Activated gamma-delta T cell treated with Interleukin-2 at 50 U/mL for 16 hours (primary cell): ENCODE measurements around the gene BTN3A1.
A peak's percentile ranks its signal among the peaks of the same experiment; 100 is the strongest.

Source experiments
- DNase-seq: peaks from one replicate; pipeline ENCODE4 v3.0.0-alpha.2; 2020

Gene BTN3A1

GRCh38 chr6:26380256-26380655 lies 21.8 kb upstream of the BTN3A1 start:
- no peak for DNase-seq

DNA sequence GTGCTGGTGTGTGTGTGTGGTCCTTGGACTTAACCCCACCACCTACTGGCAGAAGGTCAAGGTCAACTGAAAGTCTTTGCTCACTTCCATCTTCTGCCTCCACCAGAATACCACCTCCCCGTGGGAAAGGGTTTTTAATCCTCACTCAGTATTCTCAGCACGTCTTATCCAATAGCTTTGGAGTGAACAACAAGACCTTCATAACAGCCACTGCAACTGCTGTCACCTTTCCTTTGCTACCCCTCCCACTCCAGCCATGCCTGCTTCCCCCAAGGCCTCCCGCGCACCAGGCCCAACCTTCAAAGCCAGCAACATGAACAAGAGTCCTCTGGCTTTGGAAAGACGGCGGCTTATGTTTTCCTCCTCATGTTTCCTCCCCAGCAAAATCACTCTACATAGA lies 20.0 kb upstream of the BTN3A1 start:
- DNase-seq: no peak

DNA sequence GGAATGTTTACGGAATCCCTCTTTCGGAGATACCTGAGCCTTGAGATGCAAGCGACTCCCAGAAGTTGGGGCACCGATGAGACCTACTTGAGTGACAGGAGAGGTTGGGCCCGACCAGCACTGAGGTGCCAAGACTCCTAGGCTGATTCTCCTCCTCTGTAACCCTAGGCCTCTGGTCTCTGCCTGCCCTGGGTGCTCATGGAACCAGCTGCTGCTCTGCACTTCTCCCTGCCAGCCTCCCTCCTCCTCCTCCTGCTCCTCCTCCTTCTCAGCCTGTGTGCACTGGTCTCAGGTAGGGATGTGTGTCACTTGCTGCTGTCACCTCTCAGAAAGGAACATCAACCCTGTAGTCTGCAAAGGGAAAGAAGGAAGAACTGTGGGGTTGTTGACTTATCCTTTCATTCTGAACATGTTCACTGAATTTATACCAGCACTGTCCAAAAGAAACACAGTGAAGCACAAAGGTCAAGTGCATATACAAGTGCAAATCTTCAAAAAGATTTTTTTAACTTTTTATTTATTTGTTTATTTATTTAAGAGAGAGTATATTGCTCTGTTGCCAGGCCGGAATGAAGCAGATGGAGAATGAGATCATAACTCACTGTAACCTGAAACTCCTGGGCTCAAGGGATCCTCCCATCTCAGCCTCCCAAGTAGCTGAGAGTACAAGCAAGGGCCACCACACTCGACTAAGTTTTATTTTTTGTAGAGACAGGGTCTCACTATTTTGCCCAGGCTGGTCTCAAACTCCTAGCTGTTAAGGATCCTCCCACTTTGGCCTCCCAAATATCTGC lies 18.3 kb upstream of the BTN3A1 start:
- DNase-seq: peak; percentile 12

DNA sequence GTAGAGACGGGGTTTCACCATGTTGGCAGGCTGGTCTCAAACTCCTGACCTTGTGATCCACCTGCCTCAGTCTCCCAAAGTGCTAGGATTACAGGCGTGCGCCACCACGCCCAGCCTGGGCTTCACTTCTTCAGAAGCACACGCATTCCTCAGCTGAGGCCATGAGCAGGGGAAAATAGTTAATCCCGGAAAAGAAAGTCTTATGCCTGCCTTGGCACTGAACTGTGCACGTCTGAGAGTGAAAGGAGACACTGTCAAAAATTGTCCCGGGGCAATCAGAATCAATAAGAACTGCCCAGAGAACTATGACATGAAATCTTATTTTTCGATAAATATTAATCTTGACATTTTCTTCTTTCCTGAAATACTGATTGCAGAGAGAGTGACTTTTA lies 16.3 kb upstream of the BTN3A1 start:
- no peak for DNase-seq

DNA sequence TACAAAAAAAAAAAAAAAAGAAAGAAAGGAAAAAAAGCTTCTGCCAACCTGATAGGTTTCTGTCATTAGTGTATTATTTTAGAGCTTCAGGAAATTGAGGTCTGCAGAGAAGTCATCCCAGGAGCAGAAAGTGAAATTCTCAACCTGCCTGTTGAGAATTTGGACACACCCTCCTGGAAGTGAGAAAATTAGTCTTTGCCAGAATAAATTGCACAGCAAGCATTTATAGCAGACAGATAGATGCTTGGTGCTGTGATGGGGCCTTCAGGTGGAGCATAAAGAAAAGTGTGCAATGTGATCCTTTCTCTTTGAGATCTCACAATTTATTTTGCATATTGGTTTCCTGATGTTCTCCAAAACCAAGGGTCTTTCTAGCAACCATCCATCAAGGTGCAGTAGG lies 14.5 kb upstream of the BTN3A1 start:
- DNase-seq: no peak

DNA sequence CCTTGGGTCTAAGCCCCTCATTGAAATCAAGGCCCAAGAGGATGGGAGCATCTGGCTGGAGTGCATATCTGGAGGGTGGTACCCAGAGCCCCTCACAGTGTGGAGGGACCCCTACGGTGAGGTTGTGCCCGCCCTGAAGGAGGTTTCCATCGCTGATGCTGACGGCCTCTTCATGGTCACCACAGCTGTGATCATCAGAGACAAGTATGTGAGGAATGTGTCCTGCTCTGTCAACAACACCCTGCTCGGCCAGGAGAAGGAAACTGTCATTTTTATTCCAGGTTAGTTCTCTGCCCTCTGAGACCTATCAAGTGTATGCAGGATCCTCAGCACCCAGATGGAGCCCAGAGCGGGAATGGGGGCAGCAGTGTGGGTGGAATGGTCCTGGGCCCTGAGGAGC lies 14.1 kb upstream of the BTN3A1 start:
- no peak for DNase-seq

DNA sequence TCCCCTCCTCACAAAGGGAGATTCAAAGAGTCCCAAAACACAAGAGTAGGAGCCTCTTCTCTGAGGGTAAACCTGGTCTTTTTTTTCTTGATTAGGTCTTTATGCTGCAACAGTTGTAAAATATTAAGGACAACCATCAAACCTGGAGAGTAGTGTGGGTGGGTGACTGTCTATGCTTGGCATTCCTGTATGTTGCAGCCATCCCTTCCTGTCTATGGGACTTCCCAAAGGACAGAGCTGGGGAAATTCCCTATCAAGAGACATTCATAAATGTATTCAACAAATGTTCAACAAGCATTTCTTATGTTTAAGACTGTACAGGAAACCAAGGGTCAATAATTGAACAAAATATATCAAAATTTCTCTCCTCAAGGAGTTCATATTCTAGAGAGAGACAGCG lies 13.6 kb upstream of the BTN3A1 start:
- no peak for DNase-seq

DNA sequence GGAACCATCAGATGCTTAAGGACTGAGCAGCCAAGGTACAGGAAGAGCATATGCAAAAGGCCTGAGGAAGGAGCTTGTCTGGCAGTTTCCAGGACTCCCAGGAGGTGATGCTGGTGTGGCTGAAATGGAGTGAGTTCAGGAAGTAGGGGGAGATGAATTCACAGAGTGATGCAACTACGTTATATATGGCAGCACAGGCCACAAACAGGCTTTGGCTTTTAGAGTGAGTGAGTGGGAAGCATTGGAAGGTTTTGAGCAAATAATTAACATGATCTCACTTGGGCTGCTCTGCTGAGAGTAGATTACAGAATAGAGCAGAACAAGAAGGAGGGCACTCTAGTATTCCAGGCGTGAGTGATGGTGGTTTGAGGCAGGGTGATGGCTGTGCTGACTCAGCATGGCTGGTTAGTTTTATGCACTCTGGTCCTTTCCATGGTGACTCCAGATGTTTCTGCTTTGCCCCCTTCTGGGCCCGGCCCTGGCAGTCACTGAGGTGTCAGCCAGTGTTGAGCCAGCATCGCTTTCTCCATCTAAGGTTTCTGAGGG lies 12.7 kb upstream of the BTN3A1 start:
- DNase-seq: no peak

- no peak for DNase-seq
Observed at GRCh38 chr6:26390531-26390930, 11.5 kb upstream of the BTN3A1 start.

GRCh38 chr6:26392932-26393636 lies 9.0 kb upstream of the BTN3A1 start:
- DNase-seq: no peak

DNA sequence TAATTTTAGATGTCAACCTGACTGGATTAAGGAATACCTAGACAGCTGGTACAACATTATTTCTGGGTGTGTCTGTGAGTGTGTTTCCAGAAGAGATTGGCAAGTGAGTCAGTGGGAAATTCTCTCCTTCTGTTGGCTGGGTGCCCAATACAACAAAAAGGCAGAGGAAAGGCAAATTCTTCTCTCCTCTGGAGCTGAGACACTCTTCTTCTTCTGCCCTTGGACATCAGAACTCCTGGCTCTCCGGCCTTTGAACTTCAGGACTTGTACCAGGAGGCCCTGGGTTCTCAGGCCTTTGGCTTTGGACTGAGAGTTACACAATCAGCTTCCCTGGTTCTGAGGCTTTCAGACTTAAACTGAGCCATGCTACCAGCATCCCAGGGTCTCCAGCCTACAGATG lies 7.8 kb upstream of the BTN3A1 start:
- no peak for DNase-seq

- no peak for DNase-seq
Observed at GRCh38 chr6:26398555-26398954, 3.5 kb upstream of the BTN3A1 start.

GRCh38 chr6:26400626-26401025 lies 1.4 kb upstream of the BTN3A1 start:
- DNase-seq: no peak

DNA sequence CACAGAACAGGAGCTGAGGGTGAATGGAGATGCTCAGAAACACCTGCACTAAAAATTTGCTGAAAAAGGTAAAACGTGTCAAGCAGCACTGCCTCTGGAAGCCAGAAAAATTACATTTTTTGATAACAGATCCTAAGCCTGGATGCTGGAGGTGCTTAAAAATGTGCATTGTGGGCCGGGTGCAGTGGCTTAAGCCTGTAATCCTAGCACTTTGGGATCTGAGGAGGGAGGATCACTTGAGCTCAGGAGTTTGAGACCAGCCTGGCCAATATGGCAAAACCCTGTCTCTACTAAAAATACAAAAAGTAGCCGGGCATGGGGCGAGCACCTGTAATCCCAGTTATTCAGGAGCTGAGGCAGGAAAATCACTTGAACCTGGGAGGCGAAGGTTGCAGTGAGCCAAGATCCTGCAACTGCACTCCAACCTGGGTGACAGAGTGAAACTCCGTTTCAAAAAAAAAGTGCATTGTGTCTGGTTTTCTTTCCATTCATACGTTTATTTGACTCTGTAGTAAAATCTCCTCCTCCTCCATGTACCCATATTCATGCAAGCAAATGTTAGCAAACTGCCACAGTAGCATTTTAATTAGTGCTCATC lies 587 bp upstream of the BTN3A1 start:
- DNase-seq: no peak

- no peak for DNase-seq
Observed at GRCh38 chr6:26403893-26404292, 1.8 kb downstream of the BTN3A1 start.

- DNase-seq: no peak
Observed at GRCh38 chr6:26404546-26404945, 2.5 kb downstream of the BTN3A1 start.

DNA sequence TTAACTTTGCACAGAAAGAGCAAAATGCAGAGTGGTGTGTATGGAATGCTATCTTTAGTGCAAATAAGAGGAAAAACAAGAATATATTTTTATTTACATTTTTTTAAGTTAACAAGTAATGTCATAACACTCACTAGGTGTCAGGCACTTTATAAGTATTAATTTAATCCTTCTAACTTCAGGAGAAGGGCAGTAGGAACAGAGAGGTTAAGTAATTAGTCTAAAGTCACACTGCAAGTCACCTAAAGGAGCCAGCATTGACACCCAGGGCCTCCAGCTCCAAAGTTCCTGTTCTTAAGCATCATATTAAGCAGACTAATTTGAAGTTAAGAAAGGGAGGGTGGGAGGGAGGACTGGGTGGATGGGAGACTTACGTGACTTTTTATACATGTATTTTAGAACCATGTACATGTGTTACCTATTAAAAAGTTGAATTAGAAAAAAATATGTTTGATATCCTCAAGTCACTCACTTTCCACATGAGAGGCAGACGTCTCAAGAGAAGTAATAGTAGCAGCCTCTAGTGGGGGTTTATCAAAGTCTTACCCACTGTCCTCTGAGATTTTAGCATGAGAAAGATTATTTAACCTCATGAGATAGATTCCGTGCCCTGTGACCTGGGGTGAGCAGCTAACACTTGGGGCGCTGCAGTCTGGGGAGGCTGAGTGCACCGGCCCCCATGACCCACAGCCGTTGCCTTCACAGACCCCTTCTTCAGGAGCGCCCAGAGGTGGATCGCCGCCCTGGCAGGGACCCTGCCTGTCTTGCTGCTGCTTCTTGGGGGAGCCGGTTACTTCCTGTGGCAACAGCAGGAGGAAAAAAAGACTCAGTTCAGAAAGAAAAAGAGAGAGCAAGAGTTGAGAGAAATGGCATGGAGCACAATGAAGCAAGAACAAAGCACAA lies 7.0 kb downstream of the BTN3A1 start:
- DNase-seq: no peak

DNA sequence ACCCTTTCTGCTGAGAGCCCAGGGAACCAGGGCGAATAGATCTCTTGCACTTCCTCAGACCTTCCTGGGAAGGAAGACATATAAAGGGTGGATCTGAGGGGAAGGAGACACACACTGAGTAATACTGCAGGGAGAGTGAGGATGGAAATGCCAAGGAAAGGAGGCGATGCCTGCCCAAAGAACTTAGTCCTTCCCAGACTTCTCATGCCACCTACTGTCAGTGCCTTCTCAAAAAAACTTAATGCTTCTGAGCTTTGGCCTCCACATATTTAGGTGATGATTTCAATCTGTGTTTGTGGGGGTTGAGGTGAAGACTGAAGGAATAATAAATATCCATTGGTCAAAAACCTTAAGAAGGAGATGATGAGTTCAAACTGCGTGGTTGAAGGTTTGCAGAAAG lies 9.7 kb downstream of the BTN3A1 start:
- DNase-seq: no peak

- DNase-seq: no peak
Observed at GRCh38 chr6:26412228-26412627, 10.2 kb downstream of the BTN3A1 start.

DNA sequence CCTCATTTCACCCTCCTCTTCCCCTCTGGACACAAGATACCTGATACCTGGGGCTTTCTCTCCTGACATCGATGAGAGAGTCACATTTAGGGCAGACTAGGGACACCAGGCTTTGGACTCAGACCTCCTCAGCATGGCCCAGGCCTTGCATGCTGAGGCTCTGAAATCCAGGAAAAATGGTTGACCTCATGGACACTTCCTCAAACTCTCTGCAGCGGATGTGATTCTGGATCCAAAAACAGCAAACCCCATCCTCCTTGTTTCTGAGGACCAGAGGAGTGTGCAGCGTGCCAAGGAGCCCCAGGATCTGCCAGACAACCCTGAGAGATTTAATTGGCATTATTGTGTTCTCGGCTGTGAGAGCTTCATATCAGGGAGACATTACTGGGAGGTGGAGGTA lies 10.9 kb downstream of the BTN3A1 start:
- no peak for DNase-seq

DNA sequence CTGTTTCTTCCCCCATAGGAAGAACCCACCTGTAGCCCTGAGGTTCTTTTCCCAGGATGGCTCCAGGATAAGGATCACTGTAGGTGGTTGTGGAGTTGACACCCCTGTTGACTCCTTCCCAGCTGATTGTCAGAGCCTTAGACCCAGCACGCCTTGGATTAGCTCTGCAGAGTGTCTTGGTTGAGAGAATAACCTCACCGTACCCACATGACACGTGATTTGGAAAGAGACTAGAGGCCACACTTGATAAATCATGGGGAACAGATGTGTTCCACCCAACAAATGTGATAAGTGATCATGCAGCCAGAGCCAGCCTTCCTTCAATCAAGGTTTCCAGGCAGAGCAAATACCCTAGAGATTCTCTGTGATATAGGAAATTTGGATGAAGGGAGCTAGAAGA lies 12.2 kb downstream of the BTN3A1 start:
- no peak for DNase-seq

DNA sequence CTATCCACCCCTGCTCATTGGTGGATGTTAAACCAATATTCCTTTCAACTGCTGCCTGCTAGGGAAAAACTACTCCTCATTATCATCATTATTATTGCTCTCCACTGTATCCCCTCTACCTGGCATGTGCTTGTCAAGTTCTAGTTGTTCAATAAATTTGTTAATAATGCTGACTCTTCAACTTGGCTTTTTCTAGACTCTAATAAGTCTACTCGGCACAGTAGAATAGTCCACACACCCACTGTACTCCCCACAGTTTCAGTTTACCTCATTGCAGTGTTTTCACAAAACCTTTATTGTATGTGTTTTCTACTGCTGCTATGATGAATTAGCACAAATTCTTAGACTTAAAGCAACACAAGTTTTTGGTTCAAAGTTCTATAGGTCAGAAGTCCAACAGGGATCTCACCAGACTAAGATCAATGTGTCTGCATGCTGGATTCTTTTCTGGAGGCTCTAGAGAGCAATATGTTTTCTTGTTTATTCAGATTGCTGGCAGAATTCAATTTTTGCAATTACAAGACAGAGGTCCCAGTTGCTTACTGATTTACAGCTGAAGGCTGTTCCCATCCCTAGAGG lies 13.1 kb downstream of the BTN3A1 start:
- DNase-seq: no peak

- DNase-seq: no peak
Observed at GRCh38 chr6:26415791-26416190, 13.7 kb downstream of the BTN3A1 start.
